ENCODE measurements around the gene TMPRSS13.
"Not testable (repeated sequence)": the region's sequence is repeated elsewhere in the genome, so short reads cannot be mapped to it uniquely, and the experiment has no call there.

TMPRSS13 gene

GRCh38 chr11:117931971-117932370 is 2.8 kb upstream of the TMPRSS13 start:
- no peak overlapping the region for H3K27ac ChIP-seq
- TF ChIP-seq CTCF (conservative IDR thresholded peaks at IDR 0.05): no peak

- no peak for TF ChIP-seq CTCF (conservative IDR thresholded peaks at IDR 0.05)
- no peak overlapping the region for H3K27ac ChIP-seq
Measured at GRCh38 chr11:117931331-117931950, 2.2 kb upstream of the TMPRSS13 start.

GRCh38 chr11:117930668-117931330 is 1.6 kb upstream of the TMPRSS13 start:
- no peak overlapping the region for H3K27ac ChIP-seq
- TF ChIP-seq CTCF (conservative IDR thresholded peaks at IDR 0.05): no peak

- H3K27ac ChIP-seq: no peak overlapping the region
- no peak for TF ChIP-seq CTCF (conservative IDR thresholded peaks at IDR 0.05)
Measured at GRCh38 chr11:117929916-117930570, 841 bp upstream of the TMPRSS13 start.

GRCh38 chr11:117928446-117929141 is 608 bp downstream of the TMPRSS13 start:
- no peak for TF ChIP-seq CTCF (conservative IDR thresholded peaks at IDR 0.05)
- no peak overlapping the region for H3K27ac ChIP-seq

- H3K27ac ChIP-seq: no peak overlapping the region
- TF ChIP-seq CTCF (conservative IDR thresholded peaks at IDR 0.05): no peak
Measured at GRCh38 chr11:117927926-117928325, 1.3 kb downstream of the TMPRSS13 start.

- H3K27ac ChIP-seq: not testable (repeated sequence)
Measured at GRCh38 chr11:117926166-117926565, 3.0 kb downstream of the TMPRSS13 start.
